ENCODE data around the gene DCAF16. TPM values are rescaled to one million over a fixed set of nuclear protein-coding genes. Genes with fewer than 3 reads are reported as not detected.

DCAF16 gene
- total RNA-seq, 1 experiment from 2014 or later: 65.7 TPM

GRCh38 chr4:17781300-17782287 lies 29.0 kb downstream of the DCAF16 start, which contains the start of gene FAM184B:
TSS of gene FAM184B (minus strand) at chr4:17781621. CDS start at chr4:17781299, 322 bp downstream.
- Histone ChIP-seq H3K9me3 (ENCODE audit: control insufficient read depth in 1 of 2, insufficient read depth in 1 of 2, low read depth in 1 of 2, low read length in 2 of 2) (no peaks in the 10 kb centered on the region), H3K27ac (ENCODE audit: low read depth, low read length) (no peak within 1 kb of the TSS), H3K9ac (ENCODE audit: low read length) (no peak within 1 kb of the TSS), H3K9me2 (ENCODE audit: insufficient read depth) (no peaks in the 10 kb centered on the region), H3K27me3 (ENCODE audit: insufficient read depth, low read length) (no peaks in the 10 kb centered on the region), H3K4me3 (replicated peaks in 1 of 2; ENCODE audit: low read depth in 1 of 2, low read length in 2 of 2) (no peak within 1 kb of the TSS), H2AFZ (ENCODE audit: low read depth, low read length, poor library complexity, severe bottlenecking) (no peak within 1 kb of the TSS), H3K36me3 (ENCODE audit: control insufficient read depth in 1 of 2, insufficient read depth in 2 of 2, low read length in 2 of 2) (no peaks in the 10 kb centered on the region), H3K4me2 (ENCODE audit: low read length) (no peak within 1 kb of the TSS), H3K79me2 (ENCODE audit: insufficient read depth, low read length) (no peaks in the 10 kb centered on the region), H4K20me1 (ENCODE audit: insufficient read depth) (no peaks in the 10 kb centered on the region), H3K4me1 (ENCODE audit: control insufficient read depth in 1 of 2, insufficient read depth in 2 of 2, low read length in 2 of 2) (no peaks in the 10 kb centered on the region)
- TF ChIP-seq MAX (IDR thresholded peaks at IDR 0.05) (no peak), CEBPB (IDR thresholded peaks at IDR 0.05; ENCODE audit: low read depth) (no peak), REST (IDR thresholded peaks at IDR 0.05; ENCODE audit: low read depth) (no peak), TCF7L2 (IDR thresholded peaks at IDR 0.05; ENCODE audit: borderline replicate concordance, extremely low read depth, insufficient read depth, insufficient read length) (no peak), SIN3A (IDR thresholded peaks at IDR 0.05; ENCODE audit: low read depth) (no peak), ELF1 (IDR thresholded peaks at IDR 0.05; ENCODE audit: borderline replicate concordance, low read depth) (no peak), EZH2 (IDR thresholded peaks at IDR 0.05) (no peak), POLR2A (IDR thresholded peaks at IDR 0.05; ENCODE audit: borderline replicate concordance, extremely low read depth, insufficient read depth, insufficient read length) (no peak), POLR2AphosphoS5 (IDR thresholded peaks at IDR 0.05; ENCODE audit: low read depth, low read length) (no peak)
- intact Hi-C loops (cut with micrococcal nuclease): no loop called here
- no peak for DNase-seq (ENCODE audit: low read depth, low spot score)
- CTCF ChIA-PET: no interaction called here
- no TSS peak for BruUV-seq (replicated peaks)
- RAD21 ChIA-PET (ENCODE audit: low non-redundant PET in 1 of 2, low total read pairs in 2 of 2, uncharacterized antibody in 2 of 2, unreplicated experiment in 2 of 2): no interaction called here
- ATAC-seq: no peak
- POLR2A ChIA-PET: no interaction called here
